Measurements from ENCODE around the gene STARD10.

The STARD10 gene

GRCh38 chr11:72832301-72833082 lies 38.6 kb upstream of the STARD10 start:
- no peaks in the 10 kb centered on the region for H3K27me3 ChIP-seq (replicated peaks; ENCODE audit: control insufficient read depth, insufficient read depth, low read length)
- no peak overlapping the region for H3K4me3 ChIP-seq (replicated peaks; ENCODE audit: low read depth, low read length)
- H3K36me3 ChIP-seq (ENCODE audit: control insufficient read depth, insufficient read depth, low read length), result peaks cover 34% of the 10 kb centered on the region
- DNase-seq (ENCODE audit: extremely low read depth, insufficient read length), result no peak
- TF ChIP-seq CTCF (IDR thresholded peaks at IDR 0.05; ENCODE audit: insufficient read depth, low read length, poor library complexity, severe bottlenecking), result no peak

- peak; percentile 43 for DNase-seq (ENCODE audit: extremely low read depth, insufficient read length)
- Histone ChIP-seq H3K4me3 (replicated peaks; ENCODE audit: low read depth, low read length) (no peak overlapping the region), H3K36me3 (ENCODE audit: control insufficient read depth, insufficient read depth, low read length) (peaks cover 37% of the 10 kb centered on the region), H3K27me3 (replicated peaks; ENCODE audit: control insufficient read depth, insufficient read depth, low read length) (no peaks in the 10 kb centered on the region)
- peak; percentile 92 for TF ChIP-seq CTCF (IDR thresholded peaks at IDR 0.05; ENCODE audit: insufficient read depth, low read length, poor library complexity, severe bottlenecking)
These were observed 37.9 kb upstream of the STARD10 start for GRCh38 chr11:72831521-72832300.

- no peak for TF ChIP-seq CTCF (IDR thresholded peaks at IDR 0.05; ENCODE audit: insufficient read depth, low read length, poor library complexity, severe bottlenecking)
- no peak for DNase-seq (ENCODE audit: extremely low read depth, insufficient read length)
- Histone ChIP-seq H3K4me3 (replicated peaks; ENCODE audit: low read depth, low read length) (no peak overlapping the region), H3K36me3 (ENCODE audit: control insufficient read depth, insufficient read depth, low read length) (peaks cover 33% of the 10 kb centered on the region), H3K27me3 (replicated peaks; ENCODE audit: control insufficient read depth, insufficient read depth, low read length) (no peaks in the 10 kb centered on the region)
These were observed 36.2 kb upstream of the STARD10 start for GRCh38 chr11:72829884-72830533.

DNA sequence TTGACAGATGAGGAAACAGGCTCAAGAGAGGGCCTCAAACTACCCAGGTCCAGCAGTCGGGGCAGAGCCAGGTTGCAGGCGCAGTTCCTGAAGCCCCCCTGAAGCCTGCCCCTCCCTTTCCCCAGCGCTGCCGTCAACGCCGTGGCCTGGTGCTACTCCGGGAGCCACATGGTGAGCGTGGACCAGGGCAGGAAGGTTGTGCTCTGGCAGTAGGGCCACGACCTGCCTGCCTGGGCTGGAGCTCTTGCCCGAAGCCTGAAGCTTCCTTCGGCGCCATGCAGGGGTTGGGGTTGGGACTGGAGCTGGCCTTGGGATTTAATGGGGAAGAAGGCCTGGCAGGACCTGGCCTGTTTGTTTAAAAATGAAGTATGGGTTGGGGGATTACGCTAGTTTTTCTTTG lies 35.3 kb upstream of the STARD10 start:
- H3K4me3 ChIP-seq (replicated peaks; ENCODE audit: low read depth, low read length), result no peak overlapping the region
- TF ChIP-seq CTCF (IDR thresholded peaks at IDR 0.05; ENCODE audit: insufficient read depth, low read length, poor library complexity, severe bottlenecking), result no peak
- no peaks in the 10 kb centered on the region for H3K27me3 ChIP-seq (replicated peaks; ENCODE audit: control insufficient read depth, insufficient read depth, low read length)
- peaks cover 34% of the 10 kb centered on the region for H3K36me3 ChIP-seq (ENCODE audit: control insufficient read depth, insufficient read depth, low read length)
- no peak for DNase-seq (ENCODE audit: extremely low read depth, insufficient read length)

DNA sequence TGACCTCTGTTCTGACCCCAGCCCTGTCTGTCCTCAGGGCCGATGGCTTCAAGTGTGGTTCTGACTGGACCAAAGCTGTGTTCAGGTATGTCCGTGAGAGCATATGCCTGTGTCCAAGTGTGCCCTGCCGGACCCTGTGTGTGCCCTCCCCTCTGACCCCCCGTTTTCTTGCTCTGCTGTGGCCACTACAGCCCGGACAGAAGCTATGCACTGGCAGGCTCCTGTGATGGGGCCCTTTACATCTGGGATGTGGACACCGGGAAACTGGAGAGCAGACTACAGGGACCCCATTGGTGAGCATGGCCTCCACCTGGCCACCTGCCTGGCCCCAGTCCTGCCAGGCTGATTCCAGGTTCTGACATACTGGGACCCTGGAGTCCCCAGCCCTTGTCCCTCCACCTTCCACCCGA lies 34.9 kb upstream of the STARD10 start:
- no peak for DNase-seq (ENCODE audit: extremely low read depth, insufficient read length)
- H3K27me3 ChIP-seq (replicated peaks; ENCODE audit: control insufficient read depth, insufficient read depth, low read length), result no peaks in the 10 kb centered on the region
- peaks cover 35% of the 10 kb centered on the region for H3K36me3 ChIP-seq (ENCODE audit: control insufficient read depth, insufficient read depth, low read length)
- no peak for TF ChIP-seq CTCF (IDR thresholded peaks at IDR 0.05; ENCODE audit: insufficient read depth, low read length, poor library complexity, severe bottlenecking)
- no peak overlapping the region for H3K4me3 ChIP-seq (replicated peaks; ENCODE audit: low read depth, low read length)

Measured in GM06990 (cell line).